Panc1 (cell line): Measurements from ENCODE around the gene BTBD19. TPM values are rescaled to one million over a fixed set of nuclear protein-coding genes. Genes with fewer than 3 reads are reported as not detected.

Experiments used
- ATAC-seq: fragments of 200-7000 bp; cut with Tn5 transposase; 2 replicates; pipeline ENCODE4 v1.9.1; 2020; ENCODE audit warnings: mild to moderate bottlenecking, moderate library complexity
- Bru-seq: library from RNA; stranded (reverse); fragments of 400-500 nt; gene quantifications from one replicate; lab custom pipeline; 2021; lab: Mats Ljungman, UMichigan
- BruChase-seq, 2 experiments: library from RNA; stranded (reverse); fragments of 400-500 nt; gene quantifications; one replicate each; lab custom pipeline; 2021; lab: Mats Ljungman, UMichigan
- BruUV-seq: library from RNA; stranded (reverse); fragments of 400-500 nt; replicated peaks from 2 replicates; lab custom pipeline; 2021; lab: Mats Ljungman, UMichigan
- CTCF ChIA-PET: fragments of 300-600 bp; sonication (Branson Sonifier 250); formaldehyde crosslinking; loops from one replicate; lab custom pipeline; 2022; ENCODE audit warnings: antibody characterized with exemption; lab: Charles Lee
- POLR2A ChIA-PET: fragments of 300-600 bp; sonication (Branson Sonifier 250); formaldehyde crosslinking; loops from one replicate; lab custom pipeline; 2022; ENCODE audit warnings: antibody characterized with exemption; lab: Charles Lee
- DNase-seq: peaks from one replicate; pipeline ENCODE4 v3.0.0-alpha.2; 2010; ENCODE audit warnings: low read depth, low spot score
- H3K27ac ChIP-seq: 2 replicates; pipeline ENCODE4 v1.5.1; 2011; ENCODE audit warnings: mild to moderate bottlenecking, low read length, inconsistent platforms
- H3K27me3 ChIP-seq: fragments of 200-500 bp; sonication (Bioruptor generic); 2 replicates; pipeline ENCODE4 v1.6.0; 2014; ENCODE audit warnings: low read length, inconsistent platforms; ENCODE audit not compliant: control insufficient read depth, insufficient read depth
- H3K36me3 ChIP-seq: fragments of 200-500 bp; sonication (Bioruptor generic); 2 replicates; pipeline ENCODE4 v1.5.1; 2014; ENCODE audit warnings: inconsistent platforms, mild to moderate bottlenecking, low read length, moderate library complexity; ENCODE audit not compliant: control insufficient read depth, insufficient read depth
- H3K4me1 ChIP-seq: 2 replicates; pipeline ENCODE4 v1.5.1; 2011; ENCODE audit warnings: inconsistent platforms, mild to moderate bottlenecking, low read length, moderate library complexity; ENCODE audit not compliant: control insufficient read depth, insufficient read depth
- H3K4me3 ChIP-seq, 2 experiments: 2 replicates each; pipeline ENCODE4 v1.5.1; 2011 to 2012; ENCODE audit warnings: low read depth in 2 of 2, low read length in 2 of 2, mild to moderate bottlenecking in 2 of 2, inconsistent platforms in 1 of 2, moderate library complexity in 1 of 2
- H3K9me3 ChIP-seq: fragments of 200-500 bp; sonication (Bioruptor generic); 2 replicates; pipeline ENCODE4 v1.5.1; 2014; ENCODE audit warnings: low read depth, mild to moderate bottlenecking, inconsistent platforms, low read length, moderate library complexity; ENCODE audit not compliant: control insufficient read depth, insufficient read depth
- POLR2AphosphoS5 ChIP-seq: IDR thresholded peaks from 2 replicates; pipeline ENCODE4 v1.6.1; 2012; ENCODE audit warnings: mild to moderate bottlenecking, low read depth, low read length, moderate library complexity
- REST ChIP-seq, 2 experiments: IDR thresholded peaks; 2 replicates each; pipeline ENCODE4 v1.6.1; 2011 to 2012; ENCODE audit warnings: low read depth in 2 of 2, control low read depth in 1 of 2, low read length in 1 of 2, mild to moderate bottlenecking in 1 of 2, moderate library complexity in 1 of 2; ENCODE audit not compliant: insufficient read depth in 1 of 2
- SIN3A ChIP-seq: IDR thresholded peaks from 2 replicates; pipeline ENCODE4 v1.6.1; 2012; ENCODE audit warnings: low read depth, mild to moderate bottlenecking, low read length, moderate library complexity, borderline replicate concordance; ENCODE audit not compliant: insufficient read depth
- TCF7L2 ChIP-seq: IDR thresholded peaks from 2 replicates; pipeline ENCODE4 v1.6.1; 2011; ENCODE audit warnings: mild to moderate bottlenecking, low read depth, low read length, inconsistent platforms
- in situ Hi-C: cut with HindIII; loops from 2 replicates; pipeline ENCODE4 v1.10.0; 2016; ENCODE audit warnings: low sequenced_read_pairs, low pct_unique_long_range_greater_than_20kb
- intact Hi-C: fragments of 100-400 bp; cut with micrococcal nuclease; formaldehyde crosslinking; loops from one replicate; pipeline ENCODE4 v1.10.0; 2022; ENCODE audit not compliant: unreplicated experiment
- long read RNA-seq: library from polyadenylated mRNA; unstranded; transcript quantifications from one replicate; pipeline ENCODE4 v2.0.0, GENCODE V29; 2021; ENCODE audit not compliant: unreplicated experiment
- polyA plus RNA-seq: library from polyadenylated mRNA; unstranded; fragments of >200 nt; gene quantifications from one replicate; pipeline ENCODE4 v1.2.1, GENCODE V29; 2012; ENCODE audit warnings: missing spikeins; ENCODE audit not compliant: insufficient read length
- total RNA-seq: library from RNA; stranded (reverse); gene quantifications from one replicate; pipeline ENCODE4 v1.2.1, GENCODE V29; 2021; ENCODE audit not compliant: unreplicated experiment
- TF ChIP-seq, protein P1 (sequence below): fragments of 450-650 bp; IDR thresholded peaks from 2 replicates; pipeline ENCODE4 v1.5.1; 2017; ENCODE audit warnings: mild to moderate bottlenecking

The BTBD19 gene, protein sequence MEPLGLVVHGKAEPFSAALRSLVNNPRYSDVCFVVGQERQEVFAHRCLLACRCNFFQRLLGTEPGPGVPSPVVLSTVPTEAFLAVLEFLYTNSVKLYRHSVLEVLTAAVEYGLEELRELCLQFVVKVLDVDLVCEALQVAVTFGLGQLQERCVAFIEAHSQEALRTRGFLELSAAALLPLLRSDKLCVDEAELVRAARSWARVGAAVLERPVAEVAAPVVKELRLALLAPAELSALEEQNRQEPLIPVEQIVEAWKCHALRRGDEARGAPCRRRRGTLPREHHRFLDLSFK
- total RNA-seq = 2.6 TPM
- 0.61 TPM for polyA plus RNA-seq
- percentile 48 among the genes with signal in this experiment for Bru-seq, nascent RNA
- percentile 62 among the genes with signal in this experiment for BruChase-seq, experiment 1, labeled RNA remaining after a 2-hour chase
- percentile 64 among the genes with signal in this experiment for BruChase-seq, experiment 2, labeled RNA remaining after a 6-hour chase
- long read RNA-seq, partial matches to known transcripts = 0 of 1 reads
- long read RNA-seq, other reads (novel, unspliced or antisense) = 1 of 1 reads

- in situ Hi-C loops (no loop called here), intact Hi-C loops (no loop called here)
- ATAC-seq (peak; percentile 6; the same call in 1 of the 2 replicates), DNase-seq (no peak)
- Histone ChIP-seq H3K27me3 (no peaks in the 10 kb centered on the region), H3K4me1 (peaks cover 47% of the 10 kb centered on the region), H3K4me3 (peak within 1 kb of the TSS in 1 of 2 experiments; percentile 12; a peak in 1 of 4 replicates), H3K27ac (peak within 1 kb of the TSS; percentile 94), H3K9me3 (no peaks in the 10 kb centered on the region), H3K36me3 (no peaks in the 10 kb centered on the region)
- POLR2A ChIA-PET = interaction anchor here (0.6 to 1.7 kb wide), 3 partner anchors 11 to 136 kb away, joined by 3 to 8 read pairs (median 7); partner anchors contain the start of gene RNU5D-1
- TF ChIP-seq, protein P1, sequence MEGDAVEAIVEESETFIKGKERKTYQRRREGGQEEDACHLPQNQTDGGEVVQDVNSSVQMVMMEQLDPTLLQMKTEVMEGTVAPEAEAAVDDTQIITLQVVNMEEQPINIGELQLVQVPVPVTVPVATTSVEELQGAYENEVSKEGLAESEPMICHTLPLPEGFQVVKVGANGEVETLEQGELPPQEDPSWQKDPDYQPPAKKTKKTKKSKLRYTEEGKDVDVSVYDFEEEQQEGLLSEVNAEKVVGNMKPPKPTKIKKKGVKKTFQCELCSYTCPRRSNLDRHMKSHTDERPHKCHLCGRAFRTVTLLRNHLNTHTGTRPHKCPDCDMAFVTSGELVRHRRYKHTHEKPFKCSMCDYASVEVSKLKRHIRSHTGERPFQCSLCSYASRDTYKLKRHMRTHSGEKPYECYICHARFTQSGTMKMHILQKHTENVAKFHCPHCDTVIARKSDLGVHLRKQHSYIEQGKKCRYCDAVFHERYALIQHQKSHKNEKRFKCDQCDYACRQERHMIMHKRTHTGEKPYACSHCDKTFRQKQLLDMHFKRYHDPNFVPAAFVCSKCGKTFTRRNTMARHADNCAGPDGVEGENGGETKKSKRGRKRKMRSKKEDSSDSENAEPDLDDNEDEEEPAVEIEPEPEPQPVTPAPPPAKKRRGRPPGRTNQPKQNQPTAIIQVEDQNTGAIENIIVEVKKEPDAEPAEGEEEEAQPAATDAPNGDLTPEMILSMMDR = no peak
- no peak for TF ChIP-seq TCF7L2
- no peak for TF ChIP-seq POLR2AphosphoS5
- no peak for TF ChIP-seq REST (IDR thresholded peaks at IDR 0.05; ENCODE audit: insufficient read depth in 1 of 2, low read depth in 2 of 2, low read length in 1 of 2)
- TF ChIP-seq SIN3A = no peak
- no TSS peak for BruUV-seq
- CTCF ChIA-PET = interaction anchor here (0.6 to 1.2 kb wide), 2 partner anchors 27 to 77 kb away, joined by 3 to 5 read pairs; partner anchors contain the start of gene RNU5D-1
Measured at GRCh38 chr1:44808063-44808937, at the start of gene BTBD19. TSS of gene BTBD19 (plus strand) at chr1:44808523. CDS start at chr1:44808821, 298 bp downstream.

- POLR2A ChIA-PET = no interaction called here
- BruUV-seq = no TSS peak
- H3K36me3 ChIP-seq = peaks cover 27% of the 10 kb centered on the region
Measured at GRCh38 chr1:44759077-44759476, 49.2 kb upstream of the BTBD19 start.

More at GRCh38 chr1:44759077-44759476, 49.2 kb upstream of the BTBD19 start:
- Histone ChIP-seq H3K4me1 (no peaks in the 10 kb centered on the region), H3K9me3 (no peaks in the 10 kb centered on the region), H3K27me3 (no peaks in the 10 kb centered on the region), H3K27ac (no peak overlapping the region), H3K4me3 (no peak overlapping the region)
- DNase-seq (no peak), ATAC-seq (no peak)
- intact Hi-C loops (no loop called here), in situ Hi-C loops (no loop called here)
- CTCF ChIA-PET = no interaction called here
- TF ChIP-seq, protein P1 = no peak
- TF ChIP-seq REST (IDR thresholded peaks at IDR 0.05; ENCODE audit: insufficient read depth in 1 of 2, low read depth in 2 of 2, low read length in 1 of 2) = no peak
- TF ChIP-seq SIN3A = no peak
- no peak for TF ChIP-seq POLR2AphosphoS5
